ENCODE results near the gene CASP10. TPM values are rescaled to one million over a fixed set of nuclear protein-coding genes. Genes with fewer than 3 reads are reported as not detected.
"Not testable (repeated sequence)": the region's sequence is repeated elsewhere in the genome, so short reads cannot be mapped to it uniquely, and the experiment has no call there.

Gene CASP10
- total RNA-seq: 10 to 100 TPM in 1 of 2 donors, 1 to 10 TPM in 1; 8.4 to 12.7 TPM
- long read RNA-seq, donor 1, full-length matches to known transcripts: 2 of 2 reads
- long read RNA-seq, donor 1, partial matches to known transcripts: 0 of 2 reads
- long read RNA-seq, donor 1, other reads (novel, unspliced or antisense): 0 of 2 reads
- long read RNA-seq, donor 2, partial matches to known transcripts: 0 of 2 reads
- long read RNA-seq, donor 2, other reads (novel, unspliced or antisense): 2 of 2 reads

GRCh38 chr2:201182650-201183364, at the start of gene CASP10:
CASP10 (plus strand) TSS chr2:201183141; CDS start chr2:201185778, 2,637 bp downstream.
- no peak for DNase-seq (ENCODE audit: low spot score)

GRCh38 chr2:201135386-201135785, 47.6 kb upstream of the CASP10 start:
- no peak for DNase-seq (ENCODE audit: low spot score)
- intact Hi-C loops (cut with DNase I): loop anchor here in 1 of 2 donors (10.0 kb wide), 1 partner anchor 849 kb away; no protein-coding TSS in a partner anchor

More at GRCh38 chr2:201182650-201183364, at the start of gene CASP10:
- intact Hi-C loops (cut with DNase I): no loop called here

GRCh38 chr2:201136889-201137321, 46.0 kb upstream of the CASP10 start:
- intact Hi-C loops (cut with DNase I): loop anchor here in 1 of 2 donors (10.0 kb wide), 1 partner anchor 848 kb away; no protein-coding TSS in a partner anchor
- DNase-seq (ENCODE audit: low spot score): no peak

- DNase-seq (ENCODE audit: low spot score): no peak
- intact Hi-C loops (cut with DNase I): loop anchor here in 1 of 2 donors (10.0 kb wide), 1 partner anchor 847 kb away; no protein-coding TSS in a partner anchor
Measured at GRCh38 chr2:201137505-201138400, 45.2 kb upstream of the CASP10 start.

- intact Hi-C loops (cut with DNase I): loop anchor here in 1 of 2 donors (10.0 kb wide), 1 partner anchor 846 kb away; no protein-coding TSS in a partner anchor
- DNase-seq (ENCODE audit: low spot score): no peak
Measured at GRCh38 chr2:201138401-201138970, 44.5 kb upstream of the CASP10 start.

GRCh38 chr2:201138986-201139781, 43.8 kb upstream of the CASP10 start:
- not testable (repeated sequence) for DNase-seq (ENCODE audit: low spot score)
- intact Hi-C loops (cut with DNase I): loop anchor here in 1 of 2 donors (10.0 kb wide), 1 partner anchor 846 kb away; no protein-coding TSS in a partner anchor

GRCh38 chr2:201139836-201140604, 42.9 kb upstream of the CASP10 start:
- intact Hi-C loops (cut with DNase I): loop anchor here in 1 of 2 donors (10.0 kb wide), 1 partner anchor 845 kb away; no protein-coding TSS in a partner anchor
- no peak for DNase-seq (ENCODE audit: low spot score)

- no peak for DNase-seq (ENCODE audit: low spot score)
- intact Hi-C loops (cut with DNase I): no loop called here
Measured at GRCh38 chr2:201144101-201145051, 38.6 kb upstream of the CASP10 start.

- intact Hi-C loops (cut with DNase I): no loop called here
- no peak for DNase-seq (ENCODE audit: low spot score)
Measured at GRCh38 chr2:201148434-201148990, 34.4 kb upstream of the CASP10 start.

- no peak for DNase-seq (ENCODE audit: low spot score)
- intact Hi-C loops (cut with DNase I): no loop called here
Measured at GRCh38 chr2:201149064-201149820, 33.7 kb upstream of the CASP10 start.

GRCh38 chr2:201149821-201150165, 33.1 kb upstream of the CASP10 start:
- intact Hi-C loops (cut with DNase I): loop anchor here (5.0 kb wide), 2 partner anchors 32 to 37 kb away; partner anchors contain the start of gene CFLAR (in 1 of the 2)
- not testable (repeated sequence) for DNase-seq (ENCODE audit: low spot score)

GRCh38 chr2:201150454-201151020, 32.4 kb upstream of the CASP10 start:
- intact Hi-C loops (cut with DNase I): loop anchor here (5.0 kb wide), 2 partner anchors 33 to 38 kb away; partner anchors contain the start of gene CFLAR (in 1 of the 2)
- DNase-seq (ENCODE audit: low spot score): no peak

- no peak for DNase-seq (ENCODE audit: low spot score)
- intact Hi-C loops (cut with DNase I): loop anchor here (5.0 kb wide), 2 partner anchors 34 to 39 kb away; partner anchors contain the start of gene CFLAR (in 1 of the 2)
Measured at GRCh38 chr2:201151127-201151981, 31.6 kb upstream of the CASP10 start.

GRCh38 chr2:201152517-201152916, 30.4 kb upstream of the CASP10 start:
- intact Hi-C loops (cut with DNase I): loop anchor here (5.0 kb wide), 2 partner anchors 35 to 40 kb away; partner anchors contain the start of gene CFLAR (in 1 of the 2)
- no peak for DNase-seq (ENCODE audit: low spot score)

Measured in posterior vena cava (tissue), 2 donors.